GM21528 (cell line): Measurements from ENCODE around the gene CPLX4.

Experiments used
- ATAC-seq: cut with Tn5 transposase; IDR thresholded peaks from one replicate; pipeline ENCODE4 v1.9.1; 2021; ENCODE audit warnings: mild to moderate bottlenecking, moderate library complexity; ENCODE audit not compliant: unreplicated experiment, low FRiP score

The CPLX4 gene

DNA sequence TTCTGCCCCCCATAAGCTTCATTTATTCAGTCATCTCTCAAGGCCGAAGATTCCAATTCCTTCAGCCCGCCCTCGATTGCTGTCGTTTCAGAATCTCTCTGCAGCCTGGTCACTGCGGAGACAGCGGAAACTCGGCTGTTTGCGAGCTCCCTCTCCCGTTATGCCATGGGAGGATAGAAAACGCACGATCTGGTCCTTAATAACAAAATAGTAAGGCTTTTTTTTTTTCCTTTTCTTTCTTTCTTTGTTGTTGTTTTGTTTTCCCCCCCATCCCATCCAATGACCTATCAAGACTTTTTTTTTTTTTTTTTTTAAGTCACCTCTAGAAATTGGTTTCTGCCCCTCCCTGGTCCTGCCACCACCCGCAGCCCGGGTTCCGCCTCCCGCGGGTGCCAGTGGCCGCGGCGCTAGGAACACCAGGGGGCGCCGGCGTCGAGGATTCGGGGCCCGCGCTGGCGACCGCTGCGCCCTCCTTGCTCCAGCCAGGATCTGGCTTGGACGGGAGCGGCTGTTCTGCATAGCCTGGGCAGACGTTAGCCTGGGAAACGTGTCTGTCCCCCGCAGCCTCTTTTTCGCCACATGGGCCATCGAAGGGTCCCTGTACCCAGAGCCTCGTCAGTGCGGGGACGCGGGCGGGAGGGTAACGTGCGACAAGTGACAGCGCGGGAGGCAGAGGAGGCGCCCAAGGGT, 10.1 kb downstream of the CPLX4 start:
- peak; percentile 89 for ATAC-seq

- ATAC-seq: no peak
These were observed 11.8 kb downstream of the CPLX4 start for GRCh38 chr18:59306640-59307039.

DNA sequence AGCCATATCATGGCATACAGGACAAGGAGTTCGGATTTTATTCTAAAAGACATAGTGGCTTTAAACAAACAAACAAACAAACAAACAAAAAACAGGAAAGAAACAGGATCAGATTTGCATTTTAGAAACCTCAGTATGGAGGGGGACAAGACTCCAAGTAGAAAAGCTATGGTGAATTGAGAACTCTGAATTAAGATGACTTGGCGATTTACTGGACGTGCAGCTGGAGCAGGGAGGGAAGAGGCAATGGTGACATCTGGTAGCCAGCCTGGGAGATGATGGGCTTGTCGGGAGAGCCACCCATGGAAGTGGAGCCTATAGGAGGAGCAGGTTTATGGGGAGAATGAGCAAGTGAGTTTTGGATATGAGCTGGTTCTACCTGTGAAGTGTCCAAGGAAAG, 13.2 kb downstream of the CPLX4 start:
- no peak for ATAC-seq

DNA sequence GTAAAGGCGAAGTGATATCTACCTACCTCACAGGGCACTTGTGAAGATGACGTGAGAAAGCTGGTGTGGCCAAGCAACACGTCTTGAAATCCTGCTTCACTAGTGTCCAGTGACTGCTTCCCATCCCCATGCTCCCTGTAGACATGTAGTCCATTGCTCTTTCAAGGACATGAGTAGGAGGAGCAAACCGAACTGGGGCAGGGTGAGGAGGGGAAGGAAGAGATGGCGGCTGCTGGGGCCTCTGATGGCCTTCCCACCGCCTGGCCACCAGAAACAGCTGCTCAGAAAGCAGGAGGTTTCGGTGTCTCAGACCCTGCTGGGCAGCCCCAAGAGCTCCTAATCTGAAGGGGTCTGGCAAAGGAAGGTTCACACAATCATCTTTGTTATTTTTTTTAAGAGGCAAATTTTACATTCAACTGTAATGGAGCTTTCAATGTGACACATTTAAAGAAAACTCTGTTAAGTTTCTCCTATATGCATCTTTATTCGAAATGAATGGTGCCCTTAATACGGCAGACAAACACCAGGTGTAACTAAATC, 14.7 kb downstream of the CPLX4 start:
- ATAC-seq: no peak

GRCh38 chr18:59303006-59303405, 15.4 kb downstream of the CPLX4 start:
- ATAC-seq: no peak

GRCh38 chr18:59301929-59302328, 16.5 kb downstream of the CPLX4 start:
- no peak for ATAC-seq

- no peak for ATAC-seq
These were observed 17.7 kb downstream of the CPLX4 start for GRCh38 chr18:59300676-59301285.

DNA sequence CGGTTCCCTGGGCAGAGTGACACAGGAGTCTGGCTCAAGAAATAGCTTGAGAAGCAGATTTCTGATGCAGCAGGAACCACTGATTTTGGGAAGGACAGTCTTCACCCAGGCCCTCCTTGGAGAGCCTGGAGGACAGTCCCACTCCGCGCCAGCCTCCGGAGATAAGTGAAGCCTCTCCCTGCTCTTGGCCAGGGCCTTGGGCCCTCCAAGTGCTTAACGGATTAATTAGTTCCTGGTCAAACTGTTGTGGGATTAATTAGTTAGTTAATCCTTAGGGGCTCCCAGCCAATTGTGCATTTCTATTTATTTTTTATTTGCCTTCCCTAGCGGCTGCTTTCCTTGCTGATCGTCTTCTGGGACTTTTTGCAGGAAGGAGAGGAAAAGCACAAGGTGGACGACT, 19.6 kb downstream of the CPLX4 start:
- no peak for ATAC-seq

DNA sequence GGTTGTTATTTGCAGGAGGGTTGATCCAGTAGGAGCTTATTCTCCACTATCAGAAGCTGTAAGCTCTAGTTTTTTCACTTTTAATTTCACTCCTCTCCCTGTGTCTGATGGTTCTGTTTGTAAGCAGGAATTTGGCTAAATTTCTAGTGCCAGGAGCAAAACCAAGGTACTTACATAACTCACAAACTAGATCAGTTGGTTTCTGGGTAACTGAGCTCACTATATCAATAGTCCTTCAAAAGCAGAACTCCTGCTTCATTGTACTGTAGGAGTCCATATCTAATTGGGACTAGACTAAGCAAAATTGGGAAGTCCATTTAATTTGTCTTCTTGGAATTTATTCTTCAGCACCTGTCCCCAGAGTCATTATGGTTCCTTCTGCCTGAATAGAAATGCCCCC, 25.1 kb downstream of the CPLX4 start:
- no peak for ATAC-seq

DNA sequence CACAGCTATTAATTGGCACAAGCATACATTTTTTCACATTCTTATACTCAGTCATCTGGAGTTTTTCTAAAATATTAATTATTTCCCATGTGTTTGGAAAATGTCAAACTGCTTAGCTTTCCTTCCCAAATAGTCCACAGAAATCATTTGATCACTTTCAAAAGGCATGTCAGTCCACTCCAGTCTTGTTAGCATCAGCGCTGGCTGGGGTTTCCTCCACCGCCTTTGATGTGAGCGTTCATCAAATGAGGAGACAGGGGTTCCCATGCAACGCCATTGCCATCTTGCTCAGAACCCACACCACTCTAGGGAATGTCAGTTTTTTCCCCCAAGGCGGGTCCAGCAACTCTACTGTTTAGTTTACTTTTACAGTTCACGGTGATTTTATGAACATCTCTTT, 32.1 kb downstream of the CPLX4 start:
- ATAC-seq: no peak

DNA sequence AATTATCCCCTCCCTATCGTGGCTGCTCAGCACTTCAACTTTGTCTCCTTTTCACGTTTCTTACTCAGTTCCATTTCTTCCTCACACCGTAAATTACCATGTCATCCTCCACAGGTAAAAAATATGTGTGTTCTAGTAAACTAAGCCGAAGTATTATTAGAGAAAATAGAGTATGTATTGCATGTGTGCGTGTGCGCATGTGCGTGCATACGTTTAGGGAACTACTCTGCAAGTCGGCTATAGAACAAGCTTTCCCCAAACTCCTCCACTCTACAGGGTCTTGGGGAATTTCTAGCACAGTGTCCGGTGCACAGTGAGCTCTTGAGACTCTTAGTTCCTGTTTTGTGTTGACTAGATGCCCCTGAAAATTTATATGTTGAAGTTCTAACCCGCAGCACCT, 36.1 kb downstream of the CPLX4 start:
- ATAC-seq: no peak

GRCh38 chr18:59279722-59280121, 38.7 kb downstream of the CPLX4 start:
- no peak for ATAC-seq

GRCh38 chr18:59279193-59279592, 39.3 kb downstream of the CPLX4 start:
- ATAC-seq: no peak

DNA sequence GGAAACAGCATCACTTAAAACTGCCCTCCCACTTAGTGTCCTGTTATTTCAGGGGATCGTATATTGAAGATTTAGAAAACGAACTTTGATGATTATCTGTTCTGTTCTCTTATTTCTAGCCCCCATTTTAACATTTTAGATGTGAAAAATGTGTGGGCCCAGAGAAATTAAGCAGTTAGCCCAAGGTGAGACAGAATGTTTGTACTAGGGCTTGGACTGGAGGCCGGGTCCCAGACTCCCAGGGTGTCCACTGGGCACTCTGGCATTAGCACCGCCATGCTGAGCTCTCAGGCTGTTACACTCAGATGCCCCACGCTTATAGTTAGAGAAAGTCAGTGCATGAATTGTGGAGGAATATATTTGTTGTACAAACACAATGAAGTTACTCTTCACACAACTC, 39.7 kb downstream of the CPLX4 start:
- no peak for ATAC-seq

- no peak for ATAC-seq
These were observed 42.4 kb downstream of the CPLX4 start for GRCh38 chr18:59276047-59276446.

DNA sequence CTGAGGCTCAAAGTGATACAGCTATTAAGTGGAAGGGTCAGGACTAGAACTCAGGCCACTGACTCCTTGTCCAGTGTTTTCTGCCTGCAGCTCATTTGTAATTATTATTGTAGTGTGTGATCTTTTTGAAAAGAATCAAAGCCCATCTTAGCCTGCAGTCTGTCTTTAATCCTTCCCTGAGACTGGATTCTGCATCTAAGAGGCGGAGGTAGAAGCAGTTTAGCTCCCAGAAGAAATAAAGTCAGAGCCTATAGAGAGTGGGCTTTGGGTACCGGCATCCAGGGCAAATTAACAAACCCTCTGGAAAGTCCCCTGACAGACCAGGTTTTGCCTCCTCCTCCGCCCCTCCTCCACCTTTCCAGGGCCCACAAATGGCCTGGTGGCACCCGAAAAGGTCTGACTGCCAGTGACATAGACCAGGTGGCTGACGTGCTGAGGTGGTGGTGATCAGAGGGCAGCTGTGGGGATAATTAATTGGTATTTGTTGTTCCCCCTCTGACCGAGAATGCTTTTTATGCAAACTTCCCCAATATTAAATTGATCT, 43.0 kb downstream of the CPLX4 start:
- ATAC-seq: no peak

- ATAC-seq: no peak
These were observed 43.9 kb downstream of the CPLX4 start for GRCh38 chr18:59274533-59274928.

GRCh38 chr18:59273759-59274532, 44.5 kb downstream of the CPLX4 start:
- ATAC-seq: no peak

GRCh38 chr18:59272891-59273758, 45.3 kb downstream of the CPLX4 start, which contains the start of gene RAX:
Gene RAX, minus strand, starts transcription at chr18:59273454. Its CDS starts 248 bp downstream, at chr18:59273206.
- no peak for ATAC-seq

DNA sequence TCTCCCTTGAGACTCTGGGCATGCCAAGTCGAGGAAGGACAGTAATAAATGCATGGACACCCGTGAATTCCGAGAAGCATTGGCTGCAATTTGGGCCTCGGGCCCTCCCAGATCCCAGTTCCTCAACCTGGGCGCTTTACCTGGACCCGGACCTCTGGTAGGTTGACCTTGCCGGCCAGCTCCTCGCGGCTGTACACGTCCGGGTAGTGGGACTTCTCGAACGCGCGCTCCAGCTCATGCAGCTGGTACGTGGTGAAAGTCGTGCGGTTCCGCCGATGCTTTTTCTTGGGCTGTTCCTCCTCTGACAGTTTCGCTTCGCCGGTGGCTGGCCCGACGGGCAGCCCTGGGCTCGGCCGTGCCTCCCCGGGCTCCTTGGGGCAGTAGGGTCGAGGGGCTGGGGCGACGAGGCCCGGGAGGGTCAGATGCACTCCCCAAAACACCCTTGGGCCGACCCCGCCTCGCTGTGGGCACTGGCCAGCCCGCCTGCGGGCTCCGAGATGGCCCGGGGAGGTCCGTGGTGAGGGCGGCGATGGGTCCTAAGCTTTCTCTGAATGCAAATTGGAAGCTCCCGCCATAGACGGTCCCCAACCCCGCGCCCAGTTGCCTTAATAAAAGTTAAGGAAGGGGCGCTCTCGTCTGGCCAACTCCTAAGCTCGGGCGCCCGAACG, 46.1 kb downstream of the CPLX4 start:
- no peak for ATAC-seq
